ENCODE measurements around the gene SP6.

DNA sequence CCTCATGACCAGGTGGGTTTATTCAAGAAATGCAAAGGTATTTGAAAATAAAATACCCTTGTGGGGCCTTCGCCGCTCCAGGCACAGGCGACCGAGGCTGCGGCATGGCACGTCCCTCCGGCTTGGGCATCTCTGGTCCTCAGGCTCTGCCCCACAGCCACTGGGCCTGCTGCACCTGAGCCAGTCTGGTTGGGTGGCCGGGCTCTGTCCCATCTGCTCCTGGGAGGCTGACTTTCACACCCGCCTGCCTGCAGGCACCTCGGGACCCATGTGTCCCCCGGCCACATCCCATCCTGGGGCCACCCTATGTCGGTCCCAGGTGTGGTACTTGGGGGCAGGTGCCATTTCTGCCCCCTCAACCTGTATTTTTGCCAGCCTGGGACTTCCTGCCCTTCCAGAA, 50.3 kb downstream of the SP6 start:
- TF ChIP-seq, protein P1, sequence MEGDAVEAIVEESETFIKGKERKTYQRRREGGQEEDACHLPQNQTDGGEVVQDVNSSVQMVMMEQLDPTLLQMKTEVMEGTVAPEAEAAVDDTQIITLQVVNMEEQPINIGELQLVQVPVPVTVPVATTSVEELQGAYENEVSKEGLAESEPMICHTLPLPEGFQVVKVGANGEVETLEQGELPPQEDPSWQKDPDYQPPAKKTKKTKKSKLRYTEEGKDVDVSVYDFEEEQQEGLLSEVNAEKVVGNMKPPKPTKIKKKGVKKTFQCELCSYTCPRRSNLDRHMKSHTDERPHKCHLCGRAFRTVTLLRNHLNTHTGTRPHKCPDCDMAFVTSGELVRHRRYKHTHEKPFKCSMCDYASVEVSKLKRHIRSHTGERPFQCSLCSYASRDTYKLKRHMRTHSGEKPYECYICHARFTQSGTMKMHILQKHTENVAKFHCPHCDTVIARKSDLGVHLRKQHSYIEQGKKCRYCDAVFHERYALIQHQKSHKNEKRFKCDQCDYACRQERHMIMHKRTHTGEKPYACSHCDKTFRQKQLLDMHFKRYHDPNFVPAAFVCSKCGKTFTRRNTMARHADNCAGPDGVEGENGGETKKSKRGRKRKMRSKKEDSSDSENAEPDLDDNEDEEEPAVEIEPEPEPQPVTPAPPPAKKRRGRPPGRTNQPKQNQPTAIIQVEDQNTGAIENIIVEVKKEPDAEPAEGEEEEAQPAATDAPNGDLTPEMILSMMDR (conservative IDR thresholded peaks at IDR 0.05), result no peak
- no peak for TF ChIP-seq ZFX (IDR thresholded peaks at IDR 0.05)
